Gastrocnemius medialis (tissue), 4 donors: ENCODE measurements around the gene ADAMTS18.

Experiments
- CTCF ChIP-seq, 5 experiments: fragments of 450-650 bp in 3 of 5; fragments of 200-600 bp in 2 of 5; sonication (generic) in 2 of 5; IDR thresholded peaks in 4 of 5; conservative IDR thresholded peaks in 1 of 5; 1 replicate in 4 of 5; 2 replicates in 1 of 5; pipeline ENCODE4 v1.5.1; 2016 to 2019; ENCODE audit warnings: antibody characterized with exemption in 5 of 5, mild to moderate bottlenecking in 3 of 5, moderate library complexity in 3 of 5
- POLR2A ChIP-seq, 2 donors: fragments of 450-650 bp; IDR thresholded peaks; one replicate each; pipeline ENCODE4 v1.6.1; 2017; ENCODE audit warnings: antibody characterized with exemption in 2 of 2, mild to moderate bottlenecking in 2 of 2, moderate library complexity in 2 of 2

GRCh38 chr16:77322757-77323156 is 112.1 kb downstream of the ADAMTS18 start:
- no peak for TF ChIP-seq CTCF (IDR thresholded peaks at IDR 0.05 in 4 of 5, conservative IDR thresholded peaks at IDR 0.05 in 1 of 5)
- no peak for TF ChIP-seq POLR2A (IDR thresholded peaks at IDR 0.05)
